Renal pelvis (tissue), 4 donors: Measurements from ENCODE around the gene HMX1. TPM values are rescaled to one million over a fixed set of nuclear protein-coding genes. Genes with fewer than 3 reads are reported as not detected.

Source experiments
- DNase-seq: peaks from one replicate; pipeline ENCODE4 v3.0.0-alpha.2; 2013
- polyA plus RNA-seq, 3 donors: library from polyadenylated mRNA; unstranded; fragments of 120-200 nt; gene quantifications; one replicate each; pipeline ENCODE4 v1.2.1, GENCODE V29; 2013; ENCODE audit not compliant: insufficient read length in 3 of 3

The HMX1 gene
- polyA plus RNA-seq, 3 donors, result not detected

- no peak for DNase-seq
Measured at GRCh38 chr4:8857766-8858700, 13.6 kb downstream of the HMX1 start.

DNA sequence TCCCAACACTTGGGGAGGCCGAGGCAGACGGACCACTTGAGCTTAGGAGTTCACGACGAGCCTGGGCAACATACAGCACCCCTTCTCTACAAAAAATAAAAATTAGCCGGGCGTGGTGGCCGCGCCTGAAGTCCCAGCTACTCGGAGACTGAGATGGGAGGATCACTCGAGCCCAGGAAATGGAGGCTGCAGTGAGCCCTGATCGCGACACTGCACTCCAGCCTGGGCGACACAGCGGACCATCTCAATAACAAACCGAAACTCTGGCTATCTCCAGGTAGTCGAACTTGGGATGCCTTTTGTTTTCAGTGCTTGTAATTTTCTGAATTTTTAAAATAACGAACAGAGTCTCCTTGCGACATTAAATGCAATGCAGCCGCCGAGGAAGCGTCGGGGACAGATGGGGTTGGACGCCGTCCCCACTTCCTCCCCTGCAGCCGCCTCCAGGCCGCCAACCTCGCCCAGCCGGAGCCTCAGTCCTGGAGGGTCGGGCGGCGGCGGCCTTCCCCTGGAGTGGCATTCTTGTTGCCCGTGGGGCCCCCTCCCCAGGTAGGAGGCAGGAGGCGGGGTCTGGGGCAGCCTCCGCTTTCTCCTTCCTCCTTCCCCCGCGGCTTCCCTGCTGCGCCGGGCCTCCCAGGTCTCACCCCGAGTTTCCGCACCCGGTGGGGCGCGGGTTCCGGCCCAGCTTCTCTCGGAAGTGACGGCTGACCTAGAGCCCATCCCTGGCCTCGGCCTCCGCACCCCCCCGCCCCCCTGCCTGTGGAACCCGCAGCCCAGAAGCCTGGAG lies 14.6 kb downstream of the HMX1 start:
- DNase-seq, result no peak

- peak; percentile 54 for DNase-seq
Measured at GRCh38 chr4:8855818-8856245, 15.8 kb downstream of the HMX1 start.

DNA sequence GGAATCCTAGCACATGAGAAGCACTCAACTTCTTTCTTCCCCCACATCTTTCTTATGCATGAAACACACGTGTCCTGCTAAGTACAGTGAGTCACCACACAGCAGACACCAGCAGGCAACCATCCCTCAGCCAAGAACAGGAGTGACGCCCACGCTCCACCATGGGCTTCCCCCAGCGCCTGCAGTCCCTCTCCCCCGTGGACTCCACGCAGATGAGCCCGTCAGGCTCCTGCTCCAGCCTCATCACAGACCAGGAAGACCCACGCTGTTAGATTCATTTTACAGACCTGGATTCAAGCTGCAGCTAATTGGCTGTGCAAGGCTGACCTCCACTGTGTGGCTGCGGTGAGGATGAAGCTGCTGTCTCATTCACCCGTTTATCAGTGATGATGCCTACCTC lies 16.7 kb downstream of the HMX1 start:
- no peak for DNase-seq

DNA sequence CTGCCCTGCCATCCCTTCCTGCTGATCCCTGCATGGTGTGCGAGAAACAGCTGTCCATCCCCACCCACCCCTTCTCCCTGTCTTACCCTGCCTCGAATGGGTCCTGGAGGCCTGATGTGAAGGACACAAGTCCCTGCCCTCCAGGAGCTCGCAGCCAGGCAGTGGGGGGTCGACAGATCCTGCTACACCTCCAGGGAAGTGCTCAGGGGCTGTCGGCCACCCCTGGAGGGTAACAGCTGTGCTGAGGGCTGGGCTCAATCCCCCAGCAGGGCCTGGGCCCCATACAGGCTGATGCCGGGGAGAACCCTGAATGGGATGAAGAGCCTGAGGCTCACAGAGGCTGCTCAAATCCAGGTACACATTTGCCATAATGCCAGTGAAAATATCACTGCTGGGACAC lies 17.6 kb downstream of the HMX1 start:
- DNase-seq, result no peak

- DNase-seq, result no peak
Measured at GRCh38 chr4:8853249-8853648, 18.4 kb downstream of the HMX1 start.

- no peak for DNase-seq
Measured at GRCh38 chr4:8852118-8852704, 19.4 kb downstream of the HMX1 start.

GRCh38 chr4:8851321-8852117 lies 20.1 kb downstream of the HMX1 start:
- no peak for DNase-seq

DNA sequence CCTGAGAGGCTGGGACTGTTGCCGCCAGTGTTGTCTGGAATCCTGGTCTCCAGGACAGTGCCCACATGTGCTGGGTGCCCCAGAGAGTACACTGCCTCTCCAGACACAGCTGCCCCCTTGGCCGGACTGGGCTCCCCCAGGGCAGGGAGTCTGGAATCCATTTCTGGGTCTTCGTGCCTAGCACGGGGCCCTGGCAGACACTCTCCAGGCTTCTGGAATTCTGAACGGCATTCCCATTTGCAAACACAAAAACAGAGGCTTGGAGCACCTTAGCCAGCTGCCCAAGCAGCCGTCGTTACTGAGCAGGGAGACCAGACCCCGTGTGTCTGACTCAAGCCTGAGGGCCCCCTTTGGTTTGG lies 20.8 kb downstream of the HMX1 start:
- no peak for DNase-seq

GRCh38 chr4:8850074-8850829 lies 21.4 kb downstream of the HMX1 start:
- no peak for DNase-seq

GRCh38 chr4:8849266-8850073 lies 22.2 kb downstream of the HMX1 start:
- no peak for DNase-seq

DNA sequence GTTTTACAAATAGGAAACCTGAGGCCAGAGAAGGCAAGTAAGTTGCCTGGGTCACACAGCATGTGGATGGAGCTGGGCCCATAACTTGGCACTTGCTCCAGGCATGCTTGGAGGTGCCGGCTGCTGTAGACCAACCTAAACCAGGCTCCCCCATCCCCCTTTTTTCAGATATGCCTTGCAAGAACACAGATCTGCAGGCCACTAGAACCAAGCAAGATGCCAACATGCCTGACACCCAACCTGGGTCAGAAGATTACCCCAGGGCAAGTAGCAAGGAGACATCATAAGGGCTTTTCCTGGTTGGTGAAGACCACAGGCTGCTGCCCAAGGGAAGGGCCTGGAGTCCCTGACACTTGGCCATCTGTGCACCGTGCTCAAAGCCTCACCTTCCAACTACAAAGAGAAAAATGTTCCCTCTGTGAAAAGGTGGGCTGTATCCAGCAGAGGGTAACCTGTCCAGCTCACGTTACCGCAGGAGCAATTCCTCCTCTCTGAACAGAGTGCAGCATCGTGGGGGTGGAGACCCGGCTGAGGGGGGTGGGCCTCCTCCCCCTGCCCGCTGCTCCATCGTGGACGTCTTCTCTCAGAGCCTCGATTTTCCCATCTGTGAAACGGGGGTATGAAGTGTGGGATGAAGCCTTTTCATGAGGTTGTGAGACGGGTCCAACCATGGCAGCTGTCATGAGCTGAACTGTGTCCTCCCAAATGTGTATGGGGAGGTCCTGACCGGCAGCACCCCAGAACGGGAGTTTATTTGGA lies 23.0 kb downstream of the HMX1 start:
- DNase-seq, result no peak

GRCh38 chr4:8847764-8848163 lies 23.9 kb downstream of the HMX1 start:
- no peak for DNase-seq

DNA sequence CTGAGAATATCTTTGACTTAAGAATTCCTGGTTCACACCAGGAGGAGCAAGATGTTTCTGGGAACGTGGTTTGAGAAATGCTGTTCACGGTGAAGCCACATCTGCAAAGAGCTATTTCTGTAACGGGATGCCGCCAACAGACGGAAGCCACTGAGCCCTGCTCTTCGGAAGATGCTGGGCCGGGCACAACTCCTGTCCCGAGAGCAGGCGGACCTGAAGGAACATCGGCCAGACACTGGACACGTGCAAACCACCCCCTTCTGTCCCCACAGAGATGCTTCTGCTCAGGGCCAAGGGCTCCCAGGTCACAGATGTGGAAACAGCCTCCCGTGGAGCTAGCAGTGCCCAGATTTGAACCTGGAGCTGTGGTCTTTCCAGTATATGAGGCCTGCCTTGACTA lies 24.3 kb downstream of the HMX1 start:
- no peak for DNase-seq

DNA sequence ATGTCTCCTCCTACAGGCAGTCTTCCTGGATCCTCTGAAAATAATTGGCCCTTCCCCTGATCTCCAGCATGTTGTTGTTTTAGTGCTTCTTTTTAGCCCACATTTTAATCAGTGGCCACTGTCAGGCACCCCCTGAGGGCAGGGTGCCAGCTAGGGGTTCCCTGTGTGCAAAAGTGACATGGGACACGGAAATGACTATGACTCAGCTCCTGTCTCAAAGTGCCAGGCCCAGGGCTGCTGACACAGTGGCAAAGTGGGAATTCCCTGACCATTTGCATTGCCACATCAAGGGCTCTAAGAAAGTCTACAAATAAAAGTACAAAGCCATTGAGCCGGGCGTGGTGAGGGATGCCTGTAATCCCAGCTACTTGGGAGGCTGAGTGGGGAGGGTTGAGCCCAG lies 24.8 kb downstream of the HMX1 start:
- DNase-seq, result no peak

DNA sequence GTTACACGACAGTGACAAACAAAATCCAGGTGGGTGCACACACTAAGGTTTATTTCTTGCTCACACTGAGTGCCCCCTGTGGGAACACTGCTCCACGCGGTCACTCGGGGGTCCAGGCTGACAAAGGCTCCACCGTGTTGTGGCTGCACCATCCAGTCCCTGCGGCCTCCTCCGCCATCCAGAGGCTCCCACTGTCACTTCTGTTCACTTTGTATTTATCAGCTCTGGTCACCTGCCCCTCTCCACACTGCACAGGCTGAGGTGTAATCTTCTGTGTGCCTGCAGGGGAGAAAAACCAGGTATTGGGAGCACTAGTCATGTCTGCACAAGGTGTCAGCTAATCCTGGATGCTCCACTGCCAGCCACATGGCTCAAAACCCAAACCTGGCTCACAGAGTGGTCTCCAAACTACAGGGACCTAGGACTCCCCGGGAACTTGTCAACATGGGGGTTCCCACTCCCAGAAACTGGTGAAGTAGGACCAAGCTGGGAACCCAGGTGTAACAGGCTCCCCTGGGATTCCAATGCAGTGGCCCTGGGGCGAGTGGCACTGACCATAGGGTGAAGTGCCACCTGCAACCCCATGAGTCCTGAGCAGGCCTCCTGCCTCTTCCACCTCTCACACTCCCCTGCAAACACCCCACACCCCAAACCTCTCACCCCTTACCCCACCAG lies 25.5 kb downstream of the HMX1 start:
- DNase-seq, result no peak

GRCh38 chr4:8844976-8845690 lies 26.5 kb downstream of the HMX1 start:
- no peak for DNase-seq

DNA sequence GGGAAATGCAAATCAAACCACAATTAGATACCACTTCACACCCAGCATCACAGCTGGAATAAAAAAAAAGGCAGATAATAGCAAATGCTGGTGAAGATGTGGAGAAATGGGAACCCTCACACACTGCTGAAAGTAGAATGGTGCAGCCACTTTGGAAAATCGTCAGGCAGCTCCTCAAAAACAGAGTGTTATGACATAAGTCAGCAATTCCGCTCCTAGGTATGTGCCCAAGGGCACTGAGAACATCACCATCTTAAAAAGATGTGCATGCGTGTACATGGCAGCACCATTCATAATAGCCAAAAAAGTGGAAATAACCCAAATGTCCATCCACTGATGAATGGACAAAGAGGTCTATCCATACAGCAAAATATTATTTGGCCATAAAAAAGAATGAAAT lies 28.0 kb downstream of the HMX1 start:
- no peak for DNase-seq
